ENCODE results near the gene CACNB1.

DNA sequence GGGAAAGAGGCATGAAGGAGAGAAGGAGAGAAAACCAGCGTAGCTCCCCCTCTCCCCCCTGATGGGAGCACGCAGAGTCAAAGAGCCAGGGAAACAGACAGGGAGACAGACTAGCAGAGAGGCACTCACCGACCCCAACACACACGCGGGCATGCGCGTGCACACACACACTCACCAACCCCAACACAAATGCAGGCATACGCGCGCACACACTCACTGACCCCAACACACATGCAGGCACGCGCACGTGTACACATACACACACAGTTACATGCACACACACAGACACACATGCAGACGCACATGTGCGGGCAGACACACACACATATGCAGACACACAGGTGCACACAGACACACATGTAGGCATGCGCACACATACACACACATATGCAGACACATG, 4.6 kb downstream of the CACNB1 start:
- TF ChIP-seq PATZ1 (CRISPR knock-in tag; IDR thresholded peaks at IDR 0.05; ENCODE audit: borderline replicate concordance) (no peak), TOX (CRISPR knock-in tag; IDR thresholded peaks at IDR 0.05; ENCODE audit: borderline replicate concordance) (no peak), ISL1 (CRISPR knock-in tag; IDR thresholded peaks at IDR 0.05) (no peak), OSR1 (CRISPR knock-in tag; IDR thresholded peaks at IDR 0.05) (no peak), ZFP30 (CRISPR knock-in tag; IDR thresholded peaks at IDR 0.05) (no peak), ZNF70 (CRISPR knock-in tag; IDR thresholded peaks at IDR 0.05) (no peak), RARB (CRISPR knock-in tag; IDR thresholded peaks at IDR 0.05) (no peak), TSHZ2 (CRISPR knock-in tag; IDR thresholded peaks at IDR 0.05) (no peak), GLIS3 (CRISPR knock-in tag; IDR thresholded peaks at IDR 0.05) (no peak)

Data from SK-N-SH treated with all-trans-retinoic acid at 6 μM for 48 hours (cell line).